SJCRH30 (cell line): Measurements from ENCODE around the gene SORCS2. TPM values are rescaled to one million over a fixed set of nuclear protein-coding genes. Genes with fewer than 3 reads are reported as not detected.

Experiments
- DNase-seq, 2 experiments: peaks; one replicate each; pipeline ENCODE4 v3.0.0-alpha.2; 2015 to 2020
- H3K27ac ChIP-seq: fragments of 250-450 bp; sonication (Bioruptor Pico); 2 replicates; pipeline ENCODE4 v1.5.1; 2020; ENCODE audit warnings: mild to moderate bottlenecking, moderate library complexity
- H3K27me3 ChIP-seq: fragments of 250-450 bp; sonication (Bioruptor Pico); 2 replicates; pipeline ENCODE4 v1.5.1; 2020; ENCODE audit warnings: mild to moderate bottlenecking, moderate library complexity
- H3K36me3 ChIP-seq: fragments of 250-450 bp; sonication (Bioruptor Pico); 2 replicates; pipeline ENCODE4 v1.5.1; 2020; ENCODE audit warnings: mild to moderate bottlenecking, moderate library complexity
- H3K4me1 ChIP-seq: fragments of 250-450 bp; sonication (Bioruptor Pico); 2 replicates; pipeline ENCODE4 v1.5.1; 2020; ENCODE audit warnings: mild to moderate bottlenecking, moderate library complexity
- H3K4me3 ChIP-seq: fragments of 250-450 bp; sonication (Bioruptor Pico); 2 replicates; pipeline ENCODE4 v1.5.1; 2020; ENCODE audit warnings: mild to moderate bottlenecking, moderate library complexity
- H3K9me3 ChIP-seq: fragments of 250-450 bp; sonication (Bioruptor Pico); replicated peaks from 2 replicates; pipeline ENCODE4 v1.5.1; 2020; ENCODE audit warnings: mild to moderate bottlenecking, moderate library complexity
- total RNA-seq: library from RNA; depleted of rRNA; stranded (reverse); fragments of >200 nt; shearing (Covaris generic); gene quantifications from 2 replicates; pipeline ENCODE4 v1.2.3, GENCODE V29; 2014

The SORCS2 gene
- total RNA-seq, 1 experiment from 2014 or later: 1.4 TPM

DNA sequence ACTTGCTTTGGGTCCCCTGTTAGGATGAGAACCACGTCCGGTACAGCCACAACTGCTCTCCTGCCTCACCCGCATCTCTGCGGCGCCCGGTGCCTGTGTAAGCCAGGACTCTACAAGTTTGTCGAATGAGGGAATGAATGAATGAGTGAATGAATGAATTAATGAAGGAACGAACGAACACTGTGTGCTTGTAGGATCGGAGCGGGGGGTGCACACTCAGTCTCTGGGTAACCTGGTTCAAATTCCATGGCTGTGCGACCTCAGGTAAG is 443.8 kb downstream of the SORCS2 start:
- Histone ChIP-seq H3K9me3 (no peaks in the 10 kb centered on the region), H3K4me3 (no peak overlapping the region), H3K36me3 (no peaks in the 10 kb centered on the region), H3K27ac (no peak overlapping the region), H3K4me1 (no peaks in the 10 kb centered on the region), H3K27me3 (no peaks in the 10 kb centered on the region)
- DNase-seq: no peak

DNA sequence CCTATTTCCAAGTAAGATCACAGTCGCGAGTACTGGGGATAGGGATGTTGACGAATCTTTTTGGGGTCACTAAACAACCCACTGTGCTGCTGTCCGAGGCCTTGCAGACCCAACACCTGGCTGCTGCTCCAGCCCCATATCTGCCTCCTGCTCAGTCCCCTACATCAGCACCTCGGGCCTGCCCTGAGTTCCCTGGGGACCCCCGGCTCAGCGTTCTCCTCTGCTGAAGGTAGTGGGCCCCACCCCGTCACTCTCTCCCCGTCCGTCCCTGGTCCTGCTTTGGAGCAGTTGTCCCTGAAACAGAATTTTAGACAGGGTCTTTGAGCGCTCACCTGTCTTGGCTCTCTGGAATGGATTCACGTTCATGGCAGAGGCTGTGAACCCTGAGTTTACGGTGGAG is 444.8 kb downstream of the SORCS2 start:
- no peaks in the 10 kb centered on the region for H3K4me1 ChIP-seq
- no peaks in the 10 kb centered on the region for H3K27me3 ChIP-seq
- H3K4me3 ChIP-seq: no peak overlapping the region
- H3K9me3 ChIP-seq: no peaks in the 10 kb centered on the region
- no peaks in the 10 kb centered on the region for H3K36me3 ChIP-seq
- H3K27ac ChIP-seq: no peak overlapping the region
- DNase-seq: no peak

DNA sequence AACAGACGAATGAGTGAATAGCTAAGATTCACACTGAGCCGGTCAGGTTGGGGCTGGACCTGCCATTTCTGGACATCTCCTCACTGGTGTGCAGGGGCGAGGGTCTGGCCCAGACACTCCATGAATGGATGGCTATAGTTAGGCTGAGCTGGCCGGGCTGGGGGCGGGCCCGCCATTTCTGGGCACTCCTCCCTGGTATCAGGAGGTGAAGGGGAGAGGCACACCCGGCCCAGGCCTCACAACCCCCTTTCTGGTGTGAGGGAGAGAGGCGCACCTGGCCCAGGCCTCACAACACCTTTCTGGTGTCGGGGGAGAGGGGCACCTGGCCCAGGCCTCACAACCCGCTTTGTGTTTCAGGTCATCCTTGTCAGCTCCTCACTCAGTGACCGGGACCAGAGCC is 445.6 kb downstream of the SORCS2 start:
- DNase-seq: no peak

DNA sequence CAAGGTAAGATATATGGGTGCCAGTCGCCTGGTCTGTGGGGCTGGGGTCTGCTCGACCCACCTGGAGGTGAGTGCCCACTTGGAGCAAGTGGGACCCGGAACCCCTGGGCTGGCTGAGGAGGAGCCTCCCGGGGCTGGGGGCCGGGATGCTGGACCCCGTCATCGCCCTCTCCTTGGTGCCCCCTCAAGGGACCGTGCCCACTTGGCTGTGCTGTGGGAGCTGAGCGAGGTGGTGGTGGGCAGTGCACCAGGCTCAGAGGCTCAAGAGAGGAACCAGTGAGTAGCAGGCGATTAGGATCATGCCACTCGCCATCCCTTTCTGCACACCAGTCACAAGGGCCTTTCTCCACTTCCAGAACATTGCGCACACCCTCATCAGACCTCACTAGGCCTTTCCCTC is 446.2 kb downstream of the SORCS2 start:
- Histone ChIP-seq H3K36me3 (no peaks in the 10 kb centered on the region), H3K27me3 (no peaks in the 10 kb centered on the region), H3K4me3 (no peak overlapping the region), H3K27ac (no peak overlapping the region), H3K9me3 (no peaks in the 10 kb centered on the region), H3K4me1 (no peaks in the 10 kb centered on the region)
- no peak for DNase-seq

More for the DNA sequence above, 445.6 kb downstream of the SORCS2 start:
- H3K27ac ChIP-seq: no peak overlapping the region
- H3K4me1 ChIP-seq: no peaks in the 10 kb centered on the region
- H3K4me3 ChIP-seq: no peak overlapping the region
- H3K36me3 ChIP-seq: no peaks in the 10 kb centered on the region
- H3K9me3 ChIP-seq: no peaks in the 10 kb centered on the region
- H3K27me3 ChIP-seq: no peaks in the 10 kb centered on the region

DNA sequence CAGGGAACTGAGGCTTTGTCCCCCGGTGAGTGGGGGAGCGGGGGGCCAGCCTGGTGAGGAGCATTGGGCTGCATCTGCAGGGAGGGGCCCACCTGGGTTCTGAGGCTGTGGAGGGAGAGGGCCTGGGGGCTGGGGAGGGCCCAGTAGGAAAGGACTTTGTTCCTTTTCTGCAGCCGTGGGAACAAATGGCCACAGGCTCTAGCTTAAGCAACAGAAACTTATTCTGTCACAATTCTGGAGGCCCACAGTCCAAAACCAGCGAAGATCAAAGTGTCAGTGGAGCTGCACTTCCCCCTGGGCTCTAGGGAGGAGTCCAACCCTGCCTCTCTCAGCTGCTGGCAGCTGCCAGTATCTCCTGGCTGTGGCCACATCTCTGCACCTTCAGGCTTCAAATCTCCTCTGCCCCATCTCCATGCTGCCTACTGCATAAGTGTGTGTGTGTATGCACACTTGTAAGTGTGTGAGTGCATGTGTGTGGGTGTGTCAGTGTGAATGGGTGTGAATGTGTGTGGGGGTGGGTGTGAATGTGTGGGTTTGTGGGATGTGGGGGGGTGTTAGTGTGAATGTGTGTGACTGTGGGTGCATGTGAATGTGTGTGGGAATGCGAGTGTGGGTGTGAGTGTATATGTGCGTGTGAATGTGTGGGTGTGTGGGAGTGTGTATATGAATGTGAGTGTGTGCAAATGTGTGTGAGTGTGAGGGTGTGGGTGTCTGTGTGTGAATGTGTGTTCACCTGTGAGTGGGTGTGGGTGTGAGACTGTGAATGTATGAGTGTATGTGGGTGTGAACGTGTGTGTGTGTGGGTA is 446.8 kb downstream of the SORCS2 start:
- no peak for DNase-seq
- Histone ChIP-seq H3K4me1 (no peaks in the 10 kb centered on the region), H3K36me3 (no peaks in the 10 kb centered on the region), H3K9me3 (no peaks in the 10 kb centered on the region), H3K4me3 (no peak overlapping the region), H3K27ac (no peak overlapping the region), H3K27me3 (no peaks in the 10 kb centered on the region)

DNA sequence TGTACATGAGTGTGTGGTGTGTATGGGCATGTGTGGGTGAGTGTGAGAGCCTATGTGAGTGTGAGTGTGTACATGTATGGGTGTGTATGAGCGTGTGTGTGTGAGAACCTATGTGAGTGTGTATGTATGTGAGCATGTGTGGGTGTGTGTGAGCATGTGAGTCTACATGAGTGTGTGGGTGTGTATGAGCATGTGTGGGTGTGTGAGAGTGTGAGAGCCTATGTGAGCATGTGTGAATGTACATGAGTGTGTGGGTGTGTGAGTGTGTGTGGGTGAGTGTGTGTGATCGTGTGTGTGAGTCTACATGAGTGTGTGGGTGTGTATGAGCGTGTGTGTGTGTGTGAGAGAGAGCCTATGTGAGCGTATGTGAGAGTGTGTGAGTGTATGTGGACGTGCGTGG is 447.8 kb downstream of the SORCS2 start:
- Histone ChIP-seq H3K27ac (no peak overlapping the region), H3K36me3 (no peaks in the 10 kb centered on the region), H3K4me3 (no peak overlapping the region), H3K4me1 (no peaks in the 10 kb centered on the region), H3K27me3 (no peaks in the 10 kb centered on the region), H3K9me3 (no peaks in the 10 kb centered on the region)
- DNase-seq: no peak

DNA sequence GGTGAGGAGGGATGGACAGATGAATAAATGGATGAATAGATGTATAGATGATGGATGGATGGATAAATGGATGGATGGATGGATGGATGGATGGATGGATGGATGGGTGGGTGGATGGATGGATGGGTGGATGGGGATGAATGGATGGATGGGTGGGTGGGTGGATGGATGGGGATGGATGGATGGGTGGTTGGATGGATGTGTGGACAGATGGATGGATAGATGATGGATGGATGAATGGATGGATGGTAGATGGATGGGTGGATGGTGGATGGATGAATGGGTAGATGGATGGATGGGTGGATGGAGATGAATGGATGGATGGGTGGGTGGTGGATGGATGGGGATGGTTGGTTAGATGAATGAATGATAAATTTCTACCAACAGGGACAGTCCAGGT is 449.4 kb downstream of the SORCS2 start:
- no peak overlapping the region for H3K27ac ChIP-seq
- H3K36me3 ChIP-seq: no peaks in the 10 kb centered on the region
- H3K27me3 ChIP-seq: no peaks in the 10 kb centered on the region
- H3K4me1 ChIP-seq: no peaks in the 10 kb centered on the region
- H3K4me3 ChIP-seq: no peak overlapping the region
- no peak for DNase-seq
- H3K9me3 ChIP-seq: no peaks in the 10 kb centered on the region

DNA sequence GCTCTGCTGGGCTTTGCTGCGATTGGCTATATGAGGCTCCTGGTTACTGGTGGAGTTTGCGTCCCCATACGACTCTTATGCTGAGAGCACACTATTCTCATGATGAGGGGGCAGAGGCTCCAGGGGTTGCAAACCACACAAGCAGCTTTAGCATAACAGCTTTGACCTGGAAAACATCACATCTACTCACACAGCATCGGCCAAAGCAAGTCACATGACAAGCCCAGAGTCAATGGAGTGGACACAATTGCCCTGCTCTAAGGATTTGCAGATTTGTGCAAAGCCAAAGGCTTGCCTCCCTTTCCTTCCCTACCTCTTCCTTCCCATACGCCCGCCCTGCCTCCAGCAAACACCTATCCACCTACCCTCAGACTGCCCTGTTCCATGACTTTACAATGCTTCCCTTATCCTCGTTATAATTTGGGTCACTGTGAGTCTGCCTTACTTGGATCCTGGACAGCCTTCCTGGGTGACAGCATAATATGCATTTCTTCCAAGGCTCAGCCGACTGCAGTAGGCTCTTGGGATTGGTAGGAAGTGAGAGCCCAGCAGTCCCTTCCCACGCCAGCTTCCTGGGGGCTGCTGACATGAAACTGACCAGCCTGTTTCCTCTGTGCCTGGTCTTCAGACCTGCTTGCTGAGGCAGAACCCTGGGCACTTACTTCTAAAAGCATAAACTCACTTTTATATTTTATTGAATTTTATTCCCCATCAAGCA is 450.6 kb downstream of the SORCS2 start:
- Histone ChIP-seq H3K27ac (no peak overlapping the region), H3K27me3 (no peaks in the 10 kb centered on the region), H3K4me1 (no peaks in the 10 kb centered on the region), H3K4me3 (no peak overlapping the region), H3K9me3 (no peaks in the 10 kb centered on the region), H3K36me3 (no peaks in the 10 kb centered on the region)
- DNase-seq: no peak

DNA sequence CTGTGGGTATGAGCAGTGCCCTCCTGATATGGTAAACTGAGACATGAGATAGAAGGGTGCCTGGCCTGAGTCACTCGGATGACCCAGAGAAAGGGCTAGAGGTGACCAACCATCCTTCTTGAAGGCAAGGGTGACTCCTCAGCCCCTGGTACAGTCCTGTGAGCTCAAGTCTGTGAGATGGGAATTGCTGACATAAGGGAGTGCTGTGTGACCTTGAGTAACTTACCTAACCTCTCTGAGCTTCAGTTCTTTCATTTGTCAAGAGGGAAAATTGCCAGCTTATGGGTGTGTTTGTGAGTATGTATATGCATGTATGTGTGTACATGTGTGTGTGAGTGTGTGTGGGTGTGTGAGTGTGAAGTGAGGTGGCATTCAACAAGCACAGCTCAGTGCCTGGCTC is 452.8 kb downstream of the SORCS2 start:
- Histone ChIP-seq H3K27ac (no peak overlapping the region), H3K4me1 (no peaks in the 10 kb centered on the region), H3K9me3 (no peaks in the 10 kb centered on the region), H3K27me3 (no peaks in the 10 kb centered on the region), H3K36me3 (no peaks in the 10 kb centered on the region), H3K4me3 (no peak overlapping the region)
- no peak for DNase-seq

- Histone ChIP-seq H3K36me3 (no peaks in the 10 kb centered on the region), H3K4me3 (no peak overlapping the region), H3K27ac (no peak overlapping the region), H3K9me3 (no peaks in the 10 kb centered on the region), H3K4me1 (no peaks in the 10 kb centered on the region; the same call in 1 of the 2 replicates), H3K27me3 (no peaks in the 10 kb centered on the region)
- no peak for DNase-seq
These were observed 453.6 kb downstream of the SORCS2 start for GRCh38 chr4:7645956-7646355.

DNA sequence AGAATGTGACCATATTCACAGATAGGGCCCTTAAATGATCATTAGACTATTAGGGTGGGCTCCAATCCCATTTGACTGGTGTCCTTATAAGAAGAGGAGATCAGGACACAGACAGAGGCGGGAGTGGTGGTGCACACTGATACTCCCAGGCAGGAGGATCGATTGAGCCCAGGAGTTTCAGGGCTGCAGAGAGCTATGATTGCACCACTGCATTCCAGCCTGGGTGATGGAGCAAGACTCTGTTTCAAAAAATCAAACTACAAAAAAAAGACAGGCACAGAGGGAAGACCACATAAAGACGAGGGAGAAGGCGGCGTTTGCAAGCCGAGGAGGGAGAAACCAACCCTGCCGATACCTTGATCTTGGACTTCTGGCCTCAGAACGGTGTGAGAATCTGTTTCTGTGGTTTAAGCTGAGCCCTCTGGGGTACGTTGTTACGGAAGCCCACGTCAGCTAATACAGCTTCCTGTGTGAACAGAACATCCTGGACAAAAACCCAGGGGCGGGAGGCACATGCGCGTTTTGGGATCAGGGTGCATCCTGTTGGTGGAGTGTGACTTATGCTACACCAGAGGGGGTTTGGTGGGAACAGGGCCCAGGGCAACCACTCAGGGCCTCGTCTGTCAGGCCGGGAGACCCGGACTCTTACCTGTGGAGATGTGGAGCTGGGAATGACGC is 454.2 kb downstream of the SORCS2 start:
- Histone ChIP-seq H3K36me3 (no peaks in the 10 kb centered on the region), H3K27ac (no peak overlapping the region), H3K9me3 (no peaks in the 10 kb centered on the region), H3K4me3 (no peak overlapping the region), H3K27me3 (no peaks in the 10 kb centered on the region), H3K4me1 (no peaks in the 10 kb centered on the region; the same call in 1 of the 2 replicates)
- no peak for DNase-seq

DNA sequence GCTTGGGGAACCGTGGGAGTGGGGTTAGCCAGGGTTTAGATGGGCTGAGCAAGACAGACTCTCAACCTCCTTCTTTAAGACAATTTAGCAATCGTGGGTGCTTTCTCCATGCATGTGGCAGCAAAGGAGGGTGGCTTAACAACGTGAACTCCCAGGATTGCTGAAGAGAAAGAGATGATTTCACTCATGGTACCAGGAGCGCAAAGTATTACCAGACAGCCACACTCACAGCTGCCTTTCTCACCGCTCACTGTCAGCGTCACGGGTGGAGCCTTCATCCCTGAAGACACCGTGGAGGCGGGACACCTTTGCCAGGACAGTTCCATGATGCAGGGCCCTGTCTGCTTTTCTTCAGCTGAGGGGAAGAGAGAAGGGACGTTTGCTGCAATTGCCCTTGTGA is 454.8 kb downstream of the SORCS2 start:
- Histone ChIP-seq H3K4me3 (no peak overlapping the region), H3K27ac (no peak overlapping the region), H3K36me3 (no peaks in the 10 kb centered on the region), H3K27me3 (no peaks in the 10 kb centered on the region), H3K9me3 (no peaks in the 10 kb centered on the region), H3K4me1 (no peaks in the 10 kb centered on the region; the same call in 1 of the 2 replicates)
- no peak for DNase-seq

- Histone ChIP-seq H3K9me3 (no peaks in the 10 kb centered on the region), H3K27me3 (no peaks in the 10 kb centered on the region), H3K4me3 (no peak overlapping the region), H3K27ac (no peak overlapping the region), H3K36me3 (no peaks in the 10 kb centered on the region), H3K4me1 (peaks cover 4% of the 10 kb centered on the region; the same call in 1 of the 2 replicates)
- DNase-seq: no peak
These were observed 455.5 kb downstream of the SORCS2 start for GRCh38 chr4:7647600-7648543.

DNA sequence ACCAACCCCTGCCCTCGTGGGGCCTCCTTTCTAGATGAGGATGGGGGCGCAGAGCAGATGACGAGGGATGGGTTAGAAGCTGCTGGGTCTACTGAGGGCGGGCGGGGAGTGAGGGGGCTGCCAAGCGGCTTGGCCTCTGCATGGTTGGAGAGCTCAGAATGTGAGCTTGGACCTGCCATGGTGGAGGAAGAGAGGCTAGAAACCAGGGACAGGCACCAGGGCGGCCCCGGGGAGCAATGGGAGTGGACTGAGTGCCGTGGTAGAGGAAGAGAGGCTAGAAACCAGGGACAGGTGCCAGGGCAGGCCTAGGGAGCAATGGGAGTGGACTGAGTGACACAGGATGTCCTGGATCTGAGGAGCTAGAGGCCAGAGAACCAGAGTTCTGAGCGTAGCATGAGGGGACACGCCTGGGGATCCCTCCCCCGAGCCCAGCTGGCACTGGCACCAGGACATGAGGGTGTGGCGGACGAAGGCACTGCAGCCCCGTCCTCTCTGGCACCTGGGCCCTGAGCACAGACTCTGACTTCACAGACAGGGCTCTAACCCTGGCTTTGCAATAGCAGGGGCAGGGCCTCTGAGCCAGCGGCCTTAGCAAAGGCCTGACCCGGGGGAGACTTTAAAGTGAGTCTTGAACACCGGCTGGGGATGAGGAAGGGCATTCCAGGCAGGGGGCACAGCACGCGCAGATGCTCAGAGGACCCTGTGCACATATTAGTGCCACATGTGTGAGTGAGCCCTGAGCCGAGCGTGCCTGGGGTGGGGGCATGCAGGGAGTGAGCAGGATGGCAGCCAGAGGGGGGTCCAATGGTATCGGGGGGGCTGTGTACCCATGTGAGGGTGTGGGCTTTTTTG is 456.4 kb downstream of the SORCS2 start:
- Histone ChIP-seq H3K36me3 (no peaks in the 10 kb centered on the region), H3K4me1 (peaks cover 4% of the 10 kb centered on the region; the same call in 1 of the 2 replicates), H3K27me3 (no peaks in the 10 kb centered on the region), H3K4me3 (no peak overlapping the region), H3K9me3 (no peaks in the 10 kb centered on the region), H3K27ac (no peak overlapping the region)
- DNase-seq: peak in 1 of 2 experiments; percentile 26
